Mucosa of stomach (tissue), 1 donor: ENCODE data around the gene MAPK8IP1.
"Not testable (repeated sequence)": the region's sequence is repeated elsewhere in the genome, so short reads cannot be mapped to it uniquely, and the experiment has no call there.

Experiments
- H3K27me3 ChIP-seq: one replicate; pipeline ENCODE4 v1.7.0; 2013; ENCODE audit warnings: mild to moderate bottlenecking, low read length; ENCODE audit not compliant: control insufficient read depth, insufficient read depth
- H3K36me3 ChIP-seq: one replicate; pipeline ENCODE4 v1.7.0; 2013; ENCODE audit warnings: low read length; ENCODE audit not compliant: control insufficient read depth, insufficient read depth
- H3K4me1 ChIP-seq: one replicate; pipeline ENCODE4 v1.7.0; 2013; ENCODE audit warnings: mild to moderate bottlenecking, low read length; ENCODE audit not compliant: control insufficient read depth, insufficient read depth
- H3K4me3 ChIP-seq: one replicate; pipeline ENCODE4 v1.7.0; 2013; ENCODE audit warnings: low read length
- H3K9ac ChIP-seq: one replicate; pipeline ENCODE4 v1.7.0; 2013; ENCODE audit warnings: mild to moderate bottlenecking, low read length, moderate library complexity
- H3K9me3 ChIP-seq: one replicate; pipeline ENCODE4 v1.7.0; 2013; ENCODE audit warnings: mild to moderate bottlenecking, low read length, moderate library complexity; ENCODE audit not compliant: control insufficient read depth
- donor health status: Pancreatic carcinoma.

MAPK8IP1 gene

DNA sequence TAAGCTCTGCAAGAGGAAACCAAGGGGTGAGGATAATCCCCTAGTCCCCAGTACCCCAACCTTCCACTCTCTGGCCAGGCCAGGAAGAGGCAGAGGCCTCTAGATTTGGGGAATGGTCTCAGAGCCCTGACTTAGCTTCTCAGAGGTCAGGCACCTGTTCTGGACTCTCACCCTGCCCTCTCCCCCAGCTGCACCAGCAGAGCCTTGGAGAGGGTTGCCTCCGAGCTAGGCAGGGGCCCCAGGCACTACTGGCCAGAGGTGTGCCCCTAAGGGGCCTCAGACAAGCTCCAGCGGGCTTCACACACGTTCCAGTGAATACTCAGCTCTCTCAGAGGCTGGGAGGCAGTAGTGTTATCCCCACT lies 13.6 kb downstream of the MAPK8IP1 start:
- H3K9me3 ChIP-seq: no peaks in the 10 kb centered on the region
- peak overlapping the region; percentile 39 for H3K9ac ChIP-seq
- H3K36me3 ChIP-seq: no peaks in the 10 kb centered on the region
- peaks cover 12% of the 10 kb centered on the region for H3K4me1 ChIP-seq
- peaks cover 38% of the 10 kb centered on the region for H3K27me3 ChIP-seq
- H3K4me3 ChIP-seq: no peak overlapping the region

DNA sequence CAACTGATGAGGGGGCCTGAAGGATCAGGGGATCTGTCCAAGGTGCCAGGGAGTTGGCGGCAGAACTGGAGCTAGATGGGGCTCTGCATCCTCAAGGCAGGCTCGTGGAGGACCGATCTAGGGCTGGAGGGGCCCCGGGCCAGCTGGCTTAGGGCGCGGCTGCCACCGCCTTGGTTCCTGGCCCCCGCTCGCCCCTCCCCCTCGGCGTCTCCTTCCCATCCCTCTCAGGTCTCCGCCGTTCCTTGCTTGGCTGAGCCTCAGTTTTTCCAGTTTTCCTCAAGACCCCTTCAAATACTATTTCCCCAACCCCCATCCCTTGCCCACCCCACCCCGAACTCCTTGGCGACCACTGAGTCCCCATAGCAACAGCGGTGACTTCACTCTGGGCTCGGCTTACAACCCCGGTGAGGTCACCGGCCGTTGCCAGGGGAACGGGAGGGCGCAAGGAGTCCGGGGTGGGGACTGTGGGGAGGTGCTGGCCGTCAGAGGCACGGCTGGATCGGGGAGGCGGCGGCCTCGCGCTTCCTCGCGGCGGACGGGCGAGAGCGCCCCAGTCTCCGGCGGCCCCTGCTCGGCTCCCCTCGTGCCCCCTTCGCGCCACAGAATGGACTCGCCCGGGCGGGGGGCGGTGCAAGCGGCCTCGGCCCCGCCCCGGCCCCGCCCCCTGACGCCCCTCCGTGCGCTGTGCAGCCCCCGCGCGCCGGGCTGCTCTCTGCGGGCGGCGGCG lies 14.2 kb downstream of the MAPK8IP1 start:
- peak overlapping the region; percentile 39 for H3K9ac ChIP-seq
- peaks cover 17% of the 10 kb centered on the region for H3K4me1 ChIP-seq
- H3K36me3 ChIP-seq: no peaks in the 10 kb centered on the region
- H3K27me3 ChIP-seq: peaks cover 33% of the 10 kb centered on the region
- H3K4me3 ChIP-seq: no peak overlapping the region
- no peaks in the 10 kb centered on the region for H3K9me3 ChIP-seq

DNA sequence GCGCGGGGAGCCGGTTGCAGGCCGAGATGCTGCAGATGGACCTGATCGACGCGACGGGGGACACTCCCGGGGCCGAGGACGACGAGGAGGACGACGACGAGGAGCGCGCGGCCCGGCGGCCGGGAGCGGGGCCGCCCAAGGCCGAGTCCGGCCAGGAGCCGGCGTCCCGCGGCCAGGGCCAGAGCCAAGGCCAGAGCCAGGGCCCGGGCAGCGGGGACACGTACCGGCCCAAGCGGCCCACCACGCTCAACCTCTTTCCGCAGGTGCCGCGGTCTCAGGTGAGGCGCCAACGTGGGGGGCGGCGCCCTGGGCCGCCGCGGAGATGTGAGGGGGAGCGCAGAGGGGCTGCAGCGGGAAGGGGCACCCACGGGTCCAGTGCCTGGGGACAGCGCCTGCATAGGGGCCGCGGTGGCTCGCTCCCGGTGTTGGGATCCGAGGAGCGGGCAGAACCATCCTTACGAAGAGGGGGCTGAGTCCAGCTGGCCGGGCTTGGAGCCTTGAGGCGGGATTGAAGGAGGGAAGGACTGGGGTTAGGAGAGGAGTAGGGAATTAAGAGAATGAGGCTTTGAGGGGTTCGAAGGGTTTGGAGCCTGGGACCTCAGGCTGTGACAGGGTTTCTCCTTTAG lies 14.8 kb downstream of the MAPK8IP1 start:
- Histone ChIP-seq H3K4me1 (peaks cover 21% of the 10 kb centered on the region), H3K27me3 (peaks cover 33% of the 10 kb centered on the region)
- H3K9ac ChIP-seq, H3K36me3 ChIP-seq, H3K4me3 ChIP-seq, H3K9me3 ChIP-seq: not testable (repeated sequence)

DNA sequence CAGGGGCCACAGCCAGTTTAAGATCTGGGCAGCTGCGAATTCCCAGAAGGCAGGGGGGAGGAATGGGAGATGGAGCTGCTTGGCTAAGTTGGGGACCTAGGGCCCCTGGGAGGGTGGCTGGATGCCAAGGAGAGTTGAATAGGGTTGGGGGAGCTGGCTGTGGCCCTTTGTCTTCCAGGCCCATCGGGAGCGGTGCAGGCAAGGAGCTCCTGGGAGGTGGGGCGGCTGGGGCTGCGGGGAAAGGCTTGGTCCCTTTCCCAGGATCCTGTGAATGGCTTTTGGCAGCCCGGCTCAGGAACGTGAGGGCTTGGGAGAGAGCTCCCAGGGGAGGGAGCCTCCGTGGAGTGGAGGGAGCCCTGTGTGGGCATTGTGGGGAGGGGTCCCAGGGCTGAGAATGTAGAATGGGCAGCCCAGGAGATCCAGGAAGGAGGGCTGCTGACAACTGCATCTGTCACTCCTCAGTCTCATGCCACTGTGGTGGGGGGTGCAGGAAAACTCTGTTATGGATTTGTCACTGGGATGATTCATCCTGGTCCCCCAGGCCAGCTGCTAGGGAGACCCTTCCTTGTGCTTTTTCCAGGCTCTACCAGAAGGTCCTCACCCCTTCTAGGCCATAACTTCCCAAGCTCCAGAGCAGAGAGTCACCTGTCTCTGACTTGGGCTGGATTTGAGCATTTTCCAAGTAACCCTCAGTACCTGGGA lies 15.6 kb downstream of the MAPK8IP1 start:
- H3K4me3 ChIP-seq: no peak overlapping the region
- no peak overlapping the region for H3K9ac ChIP-seq

DNA sequence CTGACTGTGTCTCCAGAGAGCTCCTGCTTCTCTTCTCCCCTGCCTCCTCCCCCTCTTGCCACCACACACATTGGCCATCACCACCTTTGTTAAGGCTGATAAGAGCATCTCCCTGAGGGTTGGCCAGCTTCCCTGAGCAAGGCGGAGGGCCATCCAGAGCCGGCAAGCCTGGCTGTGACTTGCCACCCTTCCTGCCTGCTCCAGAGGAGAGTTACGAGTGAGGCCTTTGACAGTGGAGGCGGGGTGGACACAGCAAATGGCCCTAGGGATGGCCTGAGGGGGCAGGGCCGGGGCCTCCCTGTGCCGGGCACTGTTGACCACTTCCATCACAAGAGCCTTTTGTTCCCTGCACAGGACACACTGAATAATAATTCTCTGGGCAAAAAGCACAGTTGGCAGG lies 16.2 kb downstream of the MAPK8IP1 start:
- no peaks in the 10 kb centered on the region for H3K9me3 ChIP-seq
- no peak overlapping the region for H3K9ac ChIP-seq
- H3K4me3 ChIP-seq: no peak overlapping the region
- peaks cover 24% of the 10 kb centered on the region for H3K27me3 ChIP-seq
- no peaks in the 10 kb centered on the region for H3K36me3 ChIP-seq
- H3K4me1 ChIP-seq: peaks cover 24% of the 10 kb centered on the region

More for the DNA sequence above, 15.6 kb downstream of the MAPK8IP1 start:
- H3K9me3 ChIP-seq: no peaks in the 10 kb centered on the region
- H3K4me1 ChIP-seq: peaks cover 24% of the 10 kb centered on the region
- no peaks in the 10 kb centered on the region for H3K36me3 ChIP-seq
- peaks cover 29% of the 10 kb centered on the region for H3K27me3 ChIP-seq

DNA sequence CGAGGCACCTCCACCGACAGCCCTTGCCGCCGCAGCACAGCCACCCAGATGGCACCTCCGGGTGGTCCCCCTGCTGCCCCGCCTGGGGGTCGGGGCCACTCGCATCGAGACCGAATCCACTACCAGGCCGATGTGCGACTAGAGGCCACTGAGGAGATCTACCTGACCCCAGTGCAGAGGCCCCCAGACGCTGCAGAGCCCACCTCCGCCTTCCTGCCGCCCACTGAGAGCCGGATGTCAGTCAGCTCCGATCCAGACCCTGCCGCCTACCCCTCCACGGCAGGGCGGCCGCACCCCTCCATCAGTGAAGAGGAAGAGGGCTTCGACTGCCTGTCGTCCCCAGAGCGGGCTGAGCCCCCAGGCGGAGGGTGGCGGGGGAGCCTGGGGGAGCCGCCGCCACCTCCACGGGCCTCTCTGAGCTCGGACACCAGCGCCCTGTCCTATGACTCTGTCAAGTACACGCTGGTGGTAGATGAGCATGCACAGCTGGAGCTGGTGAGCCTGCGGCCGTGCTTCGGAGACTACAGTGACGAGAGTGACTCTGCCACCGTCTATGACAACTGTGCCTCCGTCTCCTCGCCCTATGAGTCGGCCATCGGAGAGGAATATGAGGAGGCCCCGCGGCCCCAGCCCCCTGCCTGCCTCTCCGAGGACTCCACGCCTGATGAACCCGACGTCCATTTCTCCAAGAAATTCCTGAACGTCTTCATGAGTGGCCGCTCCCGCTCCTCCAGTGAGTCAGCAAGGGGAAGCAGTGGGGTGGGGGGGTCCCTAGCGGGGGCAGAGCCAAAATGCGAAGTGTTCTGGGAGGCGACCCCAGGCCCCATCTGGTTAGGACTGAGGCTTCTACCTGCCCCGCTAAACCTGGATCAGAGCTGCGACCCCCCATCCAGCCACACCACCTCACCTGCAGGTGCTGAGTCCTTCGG lies 17.3 kb downstream of the MAPK8IP1 start:
- H3K4me3 ChIP-seq: no peak overlapping the region
- H3K9ac ChIP-seq: no peak overlapping the region
- peaks cover 20% of the 10 kb centered on the region for H3K27me3 ChIP-seq
- no peaks in the 10 kb centered on the region for H3K36me3 ChIP-seq
- peaks cover 24% of the 10 kb centered on the region for H3K4me1 ChIP-seq
- no peaks in the 10 kb centered on the region for H3K9me3 ChIP-seq

DNA sequence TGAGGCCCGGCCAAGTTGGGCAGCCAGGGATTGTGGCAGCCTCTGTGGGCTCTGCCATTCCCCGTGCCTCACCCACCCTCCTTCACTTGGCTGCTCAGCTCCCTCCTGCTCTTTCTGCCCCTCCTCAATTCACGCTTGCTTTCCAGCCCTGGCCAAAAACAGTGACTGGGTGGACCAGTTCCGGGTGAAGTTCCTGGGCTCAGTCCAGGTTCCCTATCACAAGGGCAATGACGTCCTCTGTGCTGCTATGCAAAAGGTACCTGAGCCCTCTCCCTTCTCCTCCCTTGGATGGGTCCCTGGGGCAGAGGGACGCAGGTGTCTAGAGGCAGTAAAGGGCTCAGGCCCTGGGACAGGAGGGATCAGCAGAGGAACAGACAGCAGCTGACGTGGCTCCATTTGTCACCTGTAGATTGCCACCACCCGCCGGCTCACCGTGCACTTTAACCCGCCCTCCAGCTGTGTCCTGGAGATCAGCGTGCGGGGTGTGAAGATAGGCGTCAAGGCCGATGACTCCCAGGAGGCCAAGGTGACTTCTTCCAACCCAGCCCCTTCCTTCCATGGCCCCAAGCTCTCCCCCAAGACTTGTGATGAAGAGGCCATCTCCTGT lies 19.0 kb downstream of the MAPK8IP1 start:
- peaks cover 18% of the 10 kb centered on the region for H3K4me1 ChIP-seq
- H3K36me3 ChIP-seq: no peaks in the 10 kb centered on the region
- no peak overlapping the region for H3K9ac ChIP-seq
- no peaks in the 10 kb centered on the region for H3K9me3 ChIP-seq
- peaks cover 12% of the 10 kb centered on the region for H3K27me3 ChIP-seq
- H3K4me3 ChIP-seq: no peak overlapping the region

DNA sequence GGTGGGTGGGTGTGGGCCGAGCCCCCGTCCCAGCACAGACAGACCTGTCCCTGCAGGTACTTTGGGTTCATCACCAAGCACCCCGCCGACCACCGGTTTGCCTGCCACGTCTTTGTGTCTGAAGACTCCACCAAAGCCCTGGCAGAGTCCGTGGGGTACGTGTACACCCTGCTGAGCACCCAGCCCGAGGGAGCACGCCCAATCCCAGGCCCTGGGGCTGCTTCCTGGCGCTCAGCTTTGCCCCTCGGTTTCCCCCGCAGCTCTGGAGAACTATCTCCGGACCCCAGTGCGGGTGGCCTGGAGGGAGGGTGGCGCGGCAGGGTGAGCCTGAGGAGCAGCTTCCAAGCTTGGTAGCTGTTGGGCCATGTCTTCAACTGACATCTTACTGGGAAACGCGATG lies 19.6 kb downstream of the MAPK8IP1 start:
- no peaks in the 10 kb centered on the region for H3K36me3 ChIP-seq
- peaks cover 11% of the 10 kb centered on the region for H3K27me3 ChIP-seq
- peaks cover 17% of the 10 kb centered on the region for H3K4me1 ChIP-seq
- no peak overlapping the region for H3K9ac ChIP-seq
- no peak overlapping the region for H3K4me3 ChIP-seq
- H3K9me3 ChIP-seq: no peaks in the 10 kb centered on the region

DNA sequence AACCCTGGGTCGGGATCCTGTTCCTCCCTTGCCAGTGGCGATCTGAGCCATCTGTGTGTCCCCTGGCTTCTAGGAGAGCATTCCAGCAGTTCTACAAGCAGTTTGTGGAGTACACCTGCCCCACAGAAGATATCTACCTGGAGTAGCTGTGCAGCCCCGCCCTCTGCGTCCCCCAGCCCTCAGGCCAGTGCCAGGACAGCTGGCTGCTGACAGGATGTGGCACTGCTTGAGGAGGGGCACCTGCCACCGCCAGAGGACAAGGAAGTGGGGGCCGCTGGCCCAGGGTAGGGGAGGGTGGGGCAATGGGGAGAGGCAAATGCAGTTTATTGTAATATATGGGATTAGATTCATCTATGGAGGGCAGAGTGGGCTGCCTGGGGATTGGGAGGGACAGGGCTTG lies 20.1 kb downstream of the MAPK8IP1 start:
- not testable (repeated sequence) for H3K9ac ChIP-seq, H3K36me3 ChIP-seq, H3K27me3 ChIP-seq, H3K9me3 ChIP-seq, H3K4me3 ChIP-seq
- H3K4me1 ChIP-seq: peaks cover 17% of the 10 kb centered on the region

DNA sequence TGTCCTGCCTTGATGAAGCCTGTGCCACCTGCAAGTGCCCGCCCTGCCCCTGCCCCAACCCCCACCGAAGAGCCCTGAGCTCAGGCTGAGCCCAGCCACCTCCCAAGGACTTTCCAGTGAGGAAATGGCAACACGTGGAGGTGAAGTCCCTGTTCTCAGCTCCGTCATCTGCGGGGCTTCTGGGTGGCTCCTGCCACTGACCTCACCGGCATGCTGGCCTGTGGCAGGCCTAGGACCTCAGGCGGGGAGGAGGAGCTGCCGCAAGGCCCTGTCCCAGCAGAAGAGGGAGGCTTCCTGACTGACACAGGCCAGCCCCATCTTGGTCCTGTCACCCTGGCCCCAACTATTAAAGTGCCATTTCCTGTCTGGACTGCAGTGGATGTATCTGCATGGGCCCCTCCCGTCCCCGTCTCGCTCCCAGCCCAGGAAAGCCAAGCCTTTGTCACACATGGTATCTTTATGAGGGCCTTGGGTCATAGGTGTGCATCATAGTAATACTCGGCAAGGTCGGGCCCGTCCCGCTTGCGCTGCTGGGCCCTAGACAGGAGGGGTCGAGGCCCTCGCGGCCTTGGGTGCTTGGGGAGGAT lies 20.7 kb downstream of the MAPK8IP1 start:
- Histone ChIP-seq H3K9me3 (no peaks in the 10 kb centered on the region), H3K4me1 (peaks cover 17% of the 10 kb centered on the region), H3K36me3 (no peaks in the 10 kb centered on the region)

DNA sequence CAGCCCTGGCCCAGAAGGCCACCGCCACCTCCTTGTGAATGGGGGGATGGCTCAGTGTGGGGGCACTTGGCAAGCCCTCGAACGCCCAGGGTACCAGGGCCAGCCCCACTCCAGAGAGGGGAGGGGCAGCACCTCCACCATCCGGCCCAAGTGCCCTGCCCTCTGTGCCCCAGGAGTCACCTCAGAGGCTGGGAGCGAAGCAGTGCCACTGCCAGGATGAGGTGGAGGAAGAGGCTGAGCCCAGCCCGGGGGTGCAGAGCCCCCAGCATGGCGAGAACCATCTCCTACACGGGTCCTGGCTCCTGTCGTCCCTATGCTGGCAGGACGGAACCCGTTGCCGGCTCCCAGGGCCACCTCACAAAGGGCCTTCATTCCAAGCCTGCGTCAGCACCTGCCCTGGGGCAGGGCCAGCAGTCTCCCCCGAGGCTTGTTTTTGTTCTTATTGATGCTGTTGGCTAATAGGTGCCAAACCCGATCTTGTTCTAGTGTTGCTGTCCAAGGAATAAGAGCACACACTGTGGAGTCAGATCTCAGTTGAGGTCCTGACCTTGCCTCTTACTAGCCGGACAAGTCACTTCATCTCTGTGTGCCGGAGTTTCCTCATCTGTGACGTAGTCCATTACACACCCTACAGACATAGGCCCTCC lies 21.6 kb downstream of the MAPK8IP1 start, which contains the start of gene FREY1:
FREY1 (minus strand) TSS at position 307 of the 647 bp plus-strand sequence; CDS start at position 281, 26 bp downstream.
- no peak within 1 kb of the TSS for H3K9ac ChIP-seq
- peaks cover 17% of the 10 kb centered on the region for H3K4me1 ChIP-seq
- no peak within 1 kb of the TSS for H3K4me3 ChIP-seq
- no peaks in the 10 kb centered on the region for H3K9me3 ChIP-seq
- no peaks in the 10 kb centered on the region for H3K36me3 ChIP-seq
- H3K27me3 ChIP-seq: no peaks in the 10 kb centered on the region

More for the DNA sequence above, 20.7 kb downstream of the MAPK8IP1 start:
- no peak overlapping the region for H3K4me3 ChIP-seq
- peaks cover 2% of the 10 kb centered on the region for H3K27me3 ChIP-seq
- no peak overlapping the region for H3K9ac ChIP-seq
